Measurements from ENCODE around the gene ZIC4. TPM values are rescaled to one million over a fixed set of nuclear protein-coding genes. Genes with fewer than 3 reads are reported as not detected.

The ZIC4 gene
- polyA plus RNA-seq, 1 of the 3 experiments (the other 2 are of a cell fraction), result 1.3 TPM

DNA sequence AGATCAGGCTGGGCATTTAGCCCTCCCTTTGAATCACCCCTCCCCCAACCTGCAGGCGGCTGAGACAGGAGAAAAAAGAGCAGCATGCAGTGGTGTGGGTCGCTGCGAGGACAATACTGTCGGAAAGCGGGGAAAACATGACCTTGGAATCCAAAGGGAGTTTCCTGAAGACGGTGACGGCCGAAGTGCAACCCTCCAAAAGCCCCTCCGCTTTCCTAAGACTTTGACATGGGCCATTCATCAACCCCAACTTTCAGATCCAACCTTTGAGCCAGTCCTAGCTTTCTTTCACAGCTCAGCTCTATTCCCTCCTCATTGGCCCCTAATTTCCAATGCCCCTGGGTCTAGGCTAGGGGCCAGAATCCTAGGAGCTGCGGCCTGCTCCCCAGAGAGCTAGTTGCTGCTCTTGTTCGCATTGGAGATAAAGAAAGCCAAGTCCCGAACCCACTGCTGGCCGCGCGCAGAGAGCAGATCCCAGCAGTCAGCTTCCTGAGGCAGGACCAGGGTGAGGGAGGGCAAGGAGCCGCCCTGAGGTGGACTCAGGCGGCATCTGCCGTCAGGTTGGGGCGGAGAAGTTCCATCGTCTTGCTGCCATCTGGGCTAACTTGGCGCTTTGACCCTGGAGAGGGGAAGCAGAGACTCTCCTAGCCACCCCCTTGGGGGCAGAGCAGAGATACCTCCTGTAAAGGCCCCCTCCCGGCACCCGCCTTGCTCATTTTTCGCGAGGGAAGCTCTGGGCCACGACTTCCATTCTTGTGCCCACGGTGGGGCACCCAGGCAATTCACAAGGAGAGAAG, 914 bp downstream of the ZIC4 start:
- Histone ChIP-seq H3K27ac (ENCODE audit: low read depth in 2 of 2, low read length in 1 of 2) (no peak overlapping the region), H3K4me3 (ENCODE audit: low read depth in 2 of 2, low read length in 1 of 2) (no peak overlapping the region), H3K4me1 (ENCODE audit: control insufficient read depth in 1 of 2, insufficient read depth in 2 of 2, low read depth in 1 of 2, low read length in 1 of 2) (no peaks in the 10 kb centered on the region; a peak in 1 of 4 replicates), H3K9me2 (no peaks in the 10 kb centered on the region), H3K79me2 (ENCODE audit: insufficient read depth) (no peaks in the 10 kb centered on the region), H2AFZ (ENCODE audit: low read depth) (no peak overlapping the region), H4K20me1 (ENCODE audit: insufficient read depth) (no peaks in the 10 kb centered on the region), H3K9ac (no peak overlapping the region), H3F3A (replicated peaks; ENCODE audit: insufficient read depth) (no peaks in the 10 kb centered on the region), H3K4me2 (no peak overlapping the region), H3K9me3 (no peaks in the 10 kb centered on the region), H3K27me3 (ENCODE audit: insufficient read depth) (peaks cover 63% of the 10 kb centered on the region), H3K36me3 (replicated peaks in 1 of 2; ENCODE audit: control insufficient read depth in 1 of 2, insufficient read depth in 2 of 2, low read length in 1 of 2) (no peaks in the 10 kb centered on the region)
- 71% methylated on average over 16 of the region's 27 CpGs for WGBS (ENCODE audit: low lambda C conversion rate)
- no peak for DNase-seq
- ChIA-PET CTCF (interaction anchor here (0.6 to 0.9 kb wide), 2 partner anchors 21 to 541 kb away, joined by 3 read pairs; no protein-coding TSS in a partner anchor), POLR2A (no interaction called here)
- TF ChIP-seq RAD21 (IDR thresholded peaks at IDR 0.05; ENCODE audit: low read length) (no peak), SIN3A (IDR thresholded peaks at IDR 0.05; ENCODE audit: borderline replicate concordance, low read depth, low read length) (no peak), TCF12 (IDR thresholded peaks at IDR 0.05) (no peak), FOSL2 (IDR thresholded peaks at IDR 0.05; ENCODE audit: borderline replicate concordance, low read depth) (no peak), TEAD4 (IDR thresholded peaks at IDR 0.05; ENCODE audit: borderline replicate concordance, insufficient read depth) (no peak), MXI1 (IDR thresholded peaks at IDR 0.05; ENCODE audit: low read depth, low read length) (no peak)
- TF ChIP-seq, protein P1, sequence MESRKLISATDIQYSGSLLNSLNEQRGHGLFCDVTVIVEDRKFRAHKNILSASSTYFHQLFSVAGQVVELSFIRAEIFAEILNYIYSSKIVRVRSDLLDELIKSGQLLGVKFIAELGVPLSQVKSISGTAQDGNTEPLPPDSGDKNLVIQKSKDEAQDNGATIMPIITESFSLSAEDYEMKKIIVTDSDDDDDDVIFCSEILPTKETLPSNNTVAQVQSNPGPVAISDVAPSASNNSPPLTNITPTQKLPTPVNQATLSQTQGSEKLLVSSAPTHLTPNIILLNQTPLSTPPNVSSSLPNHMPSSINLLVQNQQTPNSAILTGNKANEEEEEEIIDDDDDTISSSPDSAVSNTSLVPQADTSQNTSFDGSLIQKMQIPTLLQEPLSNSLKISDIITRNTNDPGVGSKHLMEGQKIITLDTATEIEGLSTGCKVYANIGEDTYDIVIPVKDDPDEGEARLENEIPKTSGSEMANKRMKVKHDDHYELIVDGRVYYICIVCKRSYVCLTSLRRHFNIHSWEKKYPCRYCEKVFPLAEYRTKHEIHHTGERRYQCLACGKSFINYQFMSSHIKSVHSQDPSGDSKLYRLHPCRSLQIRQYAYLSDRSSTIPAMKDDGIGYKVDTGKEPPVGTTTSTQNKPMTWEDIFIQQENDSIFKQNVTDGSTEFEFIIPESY (IDR thresholded peaks at IDR 0.05; ENCODE audit: borderline replicate concordance, low read depth), result no peak

DNA sequence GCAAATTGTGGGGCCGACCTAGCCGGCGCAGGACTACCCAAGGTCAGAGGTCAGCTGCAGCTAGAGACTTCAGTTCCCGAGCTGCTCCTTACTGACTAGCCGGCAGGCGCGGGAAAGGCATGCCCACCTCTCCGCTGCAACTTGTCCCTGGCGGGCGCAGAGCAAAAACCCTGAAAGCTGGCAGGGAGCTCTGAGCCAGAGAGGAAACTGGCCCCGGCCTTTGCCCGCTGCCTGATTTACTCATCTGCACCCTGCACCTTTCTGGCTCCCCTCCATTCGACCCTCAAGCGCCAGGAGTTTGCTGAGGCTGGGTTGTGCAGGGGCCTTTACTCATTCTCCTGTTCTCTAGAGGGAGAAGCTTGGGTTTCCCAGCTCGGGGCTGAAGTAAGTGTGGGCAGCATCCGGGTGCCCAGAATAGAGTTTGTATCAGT, 1.5 kb downstream of the ZIC4 start:
- Histone ChIP-seq H3K36me3 (replicated peaks in 1 of 2; ENCODE audit: control insufficient read depth in 1 of 2, insufficient read depth in 2 of 2, low read length in 1 of 2) (no peaks in the 10 kb centered on the region), H3K4me1 (ENCODE audit: control insufficient read depth in 1 of 2, insufficient read depth in 2 of 2, low read depth in 1 of 2, low read length in 1 of 2) (no peaks in the 10 kb centered on the region; a peak in 1 of 4 replicates), H3K79me2 (ENCODE audit: insufficient read depth) (no peaks in the 10 kb centered on the region), H3K9me3 (no peaks in the 10 kb centered on the region), H3K4me2 (no peak overlapping the region), H3K27ac (ENCODE audit: low read depth in 2 of 2, low read length in 1 of 2) (no peak overlapping the region), H3K4me3 (ENCODE audit: low read depth in 2 of 2, low read length in 1 of 2) (no peak overlapping the region), H3K9ac (no peak overlapping the region), H3K9me2 (no peaks in the 10 kb centered on the region), H3K27me3 (ENCODE audit: insufficient read depth) (peaks cover 57% of the 10 kb centered on the region), H4K20me1 (ENCODE audit: insufficient read depth) (no peaks in the 10 kb centered on the region), H2AFZ (ENCODE audit: low read depth) (no peak overlapping the region), H3F3A (replicated peaks; ENCODE audit: insufficient read depth) (no peaks in the 10 kb centered on the region)
- TF ChIP-seq GATA2 (CRISPR knock-in tag; IDR thresholded peaks at IDR 0.05) (no peak), NRF1 (IDR thresholded peaks at IDR 0.05; ENCODE audit: low read depth, low read length) (no peak), CHD2 (IDR thresholded peaks at IDR 0.05; ENCODE audit: low read length, partially characterized antibody) (no peak), EZH2phosphoT487 (IDR thresholded peaks at IDR 0.05; ENCODE audit: borderline replicate concordance, low read depth) (no peak), YY1 (IDR thresholded peaks at IDR 0.05; ENCODE audit: low read depth) (no peak), RXRA (IDR thresholded peaks at IDR 0.05; ENCODE audit: borderline replicate concordance, low read depth) (no peak), SIN3A (IDR thresholded peaks at IDR 0.05; ENCODE audit: borderline replicate concordance, low read depth, low read length) (no peak), RAD21 (IDR thresholded peaks at IDR 0.05; ENCODE audit: low read length) (no peak), FOXJ3 (CRISPR knock-in tag; IDR thresholded peaks at IDR 0.05) (no peak), FOSL2 (IDR thresholded peaks at IDR 0.05; ENCODE audit: borderline replicate concordance, low read depth) (no peak), TAF1 (IDR thresholded peaks at IDR 0.05; ENCODE audit: borderline replicate concordance, low read depth, low read length) (no peak), TCF12 (IDR thresholded peaks at IDR 0.05) (no peak)
- TF ChIP-seq, protein P2, sequence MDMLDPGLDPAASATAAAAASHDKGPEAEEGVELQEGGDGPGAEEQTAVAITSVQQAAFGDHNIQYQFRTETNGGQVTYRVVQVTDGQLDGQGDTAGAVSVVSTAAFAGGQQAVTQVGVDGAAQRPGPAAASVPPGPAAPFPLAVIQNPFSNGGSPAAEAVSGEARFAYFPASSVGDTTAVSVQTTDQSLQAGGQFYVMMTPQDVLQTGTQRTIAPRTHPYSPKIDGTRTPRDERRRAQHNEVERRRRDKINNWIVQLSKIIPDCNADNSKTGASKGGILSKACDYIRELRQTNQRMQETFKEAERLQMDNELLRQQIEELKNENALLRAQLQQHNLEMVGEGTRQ (IDR thresholded peaks at IDR 0.05; ENCODE audit: borderline replicate concordance, low read depth, low read length), result no peak
- TF ChIP-seq, protein P3, sequence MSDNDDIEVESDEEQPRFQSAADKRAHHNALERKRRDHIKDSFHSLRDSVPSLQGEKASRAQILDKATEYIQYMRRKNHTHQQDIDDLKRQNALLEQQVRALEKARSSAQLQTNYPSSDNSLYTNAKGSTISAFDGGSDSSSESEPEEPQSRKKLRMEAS (IDR thresholded peaks at IDR 0.05; ENCODE audit: low read depth), result no peak
- no peak for DNase-seq
- WGBS (ENCODE audit: low lambda C conversion rate), result 63% methylated on average over 9 of the region's 16 CpGs
- CTCF ChIA-PET, result interaction anchor here (0.6 to 0.9 kb wide), 2 partner anchors 21 to 540 kb away, joined by 3 read pairs; no protein-coding TSS in a partner anchor
- POLR2A ChIA-PET, result no interaction called here
